Stimulated activated CD8-positive, alpha-beta memory T cell treated with anti-CD3 and anti-CD28 coated beads, Interleukin-7, amount 100 ng/mL, for 24 hours (primary cell): Measurements from ENCODE around the gene NOVA1.
"Not testable (repeated sequence)": the region's sequence is repeated elsewhere in the genome, so short reads cannot be mapped to it uniquely, and the experiment has no call there.

Experiments
- DNase-seq: peaks from one replicate; pipeline ENCODE4 v3.0.0-alpha.2; 2020; ENCODE audit warnings: low read depth

Gene NOVA1, protein sequence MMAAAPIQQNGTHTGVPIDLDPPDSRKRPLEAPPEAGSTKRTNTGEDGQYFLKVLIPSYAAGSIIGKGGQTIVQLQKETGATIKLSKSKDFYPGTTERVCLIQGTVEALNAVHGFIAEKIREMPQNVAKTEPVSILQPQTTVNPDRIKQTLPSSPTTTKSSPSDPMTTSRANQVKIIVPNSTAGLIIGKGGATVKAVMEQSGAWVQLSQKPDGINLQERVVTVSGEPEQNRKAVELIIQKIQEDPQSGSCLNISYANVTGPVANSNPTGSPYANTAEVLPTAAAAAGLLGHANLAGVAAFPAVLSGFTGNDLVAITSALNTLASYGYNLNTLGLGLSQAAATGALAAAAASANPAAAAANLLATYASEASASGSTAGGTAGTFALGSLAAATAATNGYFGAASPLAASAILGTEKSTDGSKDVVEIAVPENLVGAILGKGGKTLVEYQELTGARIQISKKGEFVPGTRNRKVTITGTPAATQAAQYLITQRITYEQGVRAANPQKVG

GRCh38 chr14:26597589-26598080 lies at the start of gene NOVA1:
Gene NOVA1 (minus strand): TSS chr14:26598033. CDS start chr14:26597436, 597 bp downstream.
- no peak for DNase-seq

- not testable (repeated sequence) for DNase-seq
Observed at GRCh38 chr14:26645057-26645456, 47.2 kb upstream of the NOVA1 start.

DNA sequence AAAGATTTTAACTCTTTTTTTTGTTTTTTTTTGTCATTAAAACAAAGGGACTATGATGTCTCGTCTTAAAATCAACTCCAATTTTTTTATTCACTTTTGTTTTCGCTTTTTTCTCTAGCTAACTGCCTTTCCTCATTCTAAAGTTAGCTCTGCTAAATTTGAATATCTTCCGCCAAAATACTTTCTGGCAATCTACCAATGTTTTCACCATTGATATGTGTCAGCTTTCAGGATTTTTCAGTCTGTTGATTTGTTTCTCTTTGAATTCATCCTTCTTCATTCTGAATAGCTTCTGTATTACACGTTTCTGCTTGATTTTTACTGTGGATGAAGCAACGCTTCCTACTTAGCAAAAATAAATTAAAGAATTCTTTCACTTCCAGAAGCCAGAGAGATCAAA lies 38.7 kb upstream of the NOVA1 start:
- DNase-seq = no peak

GRCh38 chr14:26634946-26635345 lies 37.1 kb upstream of the NOVA1 start:
- DNase-seq = not testable (repeated sequence)

- DNase-seq = no peak
Observed at GRCh38 chr14:26626256-26626655, 28.4 kb upstream of the NOVA1 start.

DNA sequence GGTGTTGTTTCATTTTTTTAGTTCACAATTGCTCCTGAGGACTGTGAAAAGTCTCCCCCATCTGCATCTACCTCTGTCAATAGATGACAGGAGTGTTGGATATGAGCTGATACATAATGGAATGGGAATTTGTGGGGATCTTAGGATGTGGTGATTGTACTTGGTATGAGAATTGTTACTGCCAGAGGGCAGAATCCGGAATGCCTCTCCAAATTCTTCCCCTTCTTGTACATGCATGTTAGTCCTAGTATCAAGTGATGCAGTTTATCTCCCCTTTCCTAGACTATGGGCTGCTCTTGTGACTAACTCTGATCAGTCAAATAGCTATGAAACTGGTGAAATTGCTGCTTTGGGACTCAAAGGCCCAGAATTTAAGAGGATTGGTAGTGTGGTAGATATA lies 24.8 kb upstream of the NOVA1 start:
- no peak for DNase-seq

- no peak for DNase-seq
Observed at GRCh38 chr14:26621807-26622560, 24.2 kb upstream of the NOVA1 start.

DNA sequence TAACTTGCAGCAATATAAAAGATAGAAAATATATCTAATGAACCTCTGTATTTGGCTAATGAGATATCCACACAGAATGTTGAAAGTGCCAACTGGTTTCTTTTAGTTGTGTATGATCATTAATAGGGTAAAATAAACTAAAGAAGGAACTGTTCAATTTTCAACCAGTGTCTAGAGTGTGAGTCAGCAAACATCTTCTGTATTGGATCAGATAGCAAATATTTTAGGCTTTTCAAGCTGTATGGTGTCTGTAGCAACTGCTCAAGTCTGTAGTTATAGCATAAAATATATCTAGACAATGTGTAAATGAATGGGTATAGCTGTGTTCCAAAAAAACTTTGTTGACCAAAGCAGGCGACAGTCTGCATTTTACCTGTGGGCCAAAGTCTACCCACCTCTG lies 23.5 kb upstream of the NOVA1 start:
- DNase-seq = no peak

DNA sequence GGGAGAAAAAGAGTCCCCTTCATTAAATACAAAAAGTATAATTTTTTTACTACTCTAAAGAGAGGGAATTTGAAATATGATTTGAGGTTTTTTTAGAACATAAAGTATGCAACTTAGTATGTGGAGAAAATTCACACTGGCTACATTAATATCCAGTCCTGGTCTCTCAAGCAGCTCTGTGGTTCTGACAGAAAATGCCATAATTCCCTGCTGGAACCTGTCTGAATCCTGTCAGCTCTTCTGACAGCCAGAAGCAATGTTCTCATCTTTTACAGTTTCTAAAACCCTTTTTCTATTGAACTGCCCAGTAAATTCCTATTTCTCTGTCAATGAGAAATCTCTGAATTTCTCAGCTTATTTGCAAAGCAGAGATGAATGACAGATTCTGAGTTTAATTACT lies 13.4 kb upstream of the NOVA1 start:
- no peak for DNase-seq

GRCh38 chr14:26606729-26607312 lies 9.0 kb upstream of the NOVA1 start:
- no peak for DNase-seq

GRCh38 chr14:26605602-26606001 lies 7.8 kb upstream of the NOVA1 start:
- DNase-seq = no peak

- no peak for DNase-seq
Observed at GRCh38 chr14:26602902-26603301, 5.1 kb upstream of the NOVA1 start.

DNA sequence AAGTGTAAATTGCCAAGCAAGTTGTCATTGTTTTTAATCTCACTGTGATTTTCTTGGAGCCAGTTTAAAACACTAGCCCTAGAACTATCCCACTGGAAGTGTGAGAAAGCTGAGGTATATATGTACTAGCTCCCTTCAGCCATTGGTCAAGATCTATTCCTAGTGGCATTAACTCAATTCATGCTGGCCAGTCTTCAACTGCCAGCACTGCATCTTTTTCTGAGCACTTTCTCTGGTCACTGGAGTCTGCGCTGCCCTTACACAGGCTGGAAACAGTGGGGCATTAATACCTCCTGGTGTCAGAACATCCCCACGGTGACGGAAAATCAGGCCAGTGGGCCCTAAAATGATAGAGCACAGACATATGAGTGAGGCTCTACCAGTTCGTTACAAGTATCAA lies 4.0 kb upstream of the NOVA1 start:
- no peak for DNase-seq

- DNase-seq = no peak
Observed at GRCh38 chr14:26599291-26599690, 1.5 kb upstream of the NOVA1 start.

GRCh38 chr14:26598672-26599131 lies 869 bp upstream of the NOVA1 start:
- no peak for DNase-seq

- no peak for DNase-seq
Observed at GRCh38 chr14:26598081-26598671, 343 bp upstream of the NOVA1 start.

- no peak for DNase-seq
Observed at GRCh38 chr14:26597071-26597588, 703 bp downstream of the NOVA1 start.

DNA sequence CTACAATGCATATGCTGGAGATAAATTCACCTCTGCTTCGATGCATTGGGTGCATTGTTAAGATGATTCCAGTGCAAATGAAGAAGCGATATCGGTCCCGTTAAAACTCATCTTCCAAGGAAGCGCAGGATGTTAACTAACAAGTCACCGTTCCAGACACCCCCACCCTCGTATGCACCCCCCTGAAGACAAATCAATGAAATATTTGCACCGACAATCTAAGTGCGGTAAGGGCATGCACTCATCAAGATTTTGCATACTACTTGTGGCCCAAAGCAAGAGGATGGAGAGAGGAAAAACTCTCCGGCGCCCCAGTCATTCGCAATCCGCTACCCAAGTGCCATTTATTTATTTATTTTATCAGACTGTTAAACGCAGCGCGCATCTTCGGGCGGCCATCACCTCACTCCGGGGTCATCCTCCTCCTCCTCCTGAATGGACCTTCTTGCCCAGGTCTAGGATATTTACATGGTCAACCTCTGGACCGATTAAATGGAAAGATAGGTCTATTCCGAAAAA lies 1.2 kb downstream of the NOVA1 start:
- no peak for DNase-seq

GRCh38 chr14:26595926-26596542 lies 1.8 kb downstream of the NOVA1 start:
- no peak for DNase-seq

DNA sequence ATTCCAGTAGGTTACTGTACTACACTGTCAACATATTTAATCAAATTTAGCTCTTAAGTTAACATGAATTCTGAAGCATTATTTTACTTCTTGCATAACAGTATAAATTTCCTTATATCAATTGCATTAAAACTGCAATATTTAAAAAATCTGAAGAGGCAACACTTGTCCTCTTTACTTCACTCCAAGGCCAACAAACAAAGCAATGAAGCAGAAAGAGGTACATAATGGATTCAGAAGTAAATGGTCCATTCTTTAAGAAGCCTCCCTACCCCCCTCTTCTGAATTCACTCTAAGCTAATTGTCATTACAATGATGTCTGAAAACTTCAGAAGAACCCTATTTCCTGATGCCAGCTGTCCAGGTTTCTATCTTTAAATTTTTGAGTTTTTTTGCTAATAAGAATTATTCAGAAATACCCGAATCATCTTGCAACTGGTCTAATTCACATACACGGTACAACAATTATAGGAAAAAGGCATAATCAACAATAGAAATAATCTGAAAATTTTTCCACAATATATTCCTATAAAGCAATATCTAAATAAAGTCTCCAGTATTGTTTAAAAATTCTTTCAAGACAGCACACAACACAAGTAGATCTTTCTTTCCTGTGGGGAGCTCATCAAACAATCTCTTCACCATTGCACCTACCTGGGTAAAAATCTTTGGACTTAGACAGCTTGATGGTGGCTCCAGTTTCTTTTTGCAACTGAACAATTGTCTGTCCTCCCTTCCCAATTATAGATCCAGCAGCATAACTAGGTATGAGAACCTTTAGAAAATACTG lies 2.9 kb downstream of the NOVA1 start:
- DNase-seq = no peak
